Neural cell (in vitro differentiated cells): ENCODE results near the gene CR1. TPM values are rescaled to one million over a fixed set of nuclear protein-coding genes. Genes with fewer than 3 reads are reported as not detected.

Experiments used
- H2AFZ ChIP-seq: fragments of 200-600, 300-800 bp; sonication (generic), shearing (Covaris generic); 2 replicates; pipeline ENCODE4 v1.6.0; 2014; ENCODE audit warnings: low read depth, mild to moderate bottlenecking, antibody characterized with exemption, low read length, moderate library complexity
- H3F3A ChIP-seq: fragments of 200-600 bp; shearing (Covaris generic); 2 replicates; pipeline ENCODE4 v1.6.1; 2016; ENCODE audit warnings: mild to moderate bottlenecking, moderate library complexity, mixed read lengths, antibody characterized with exemption, low read length; ENCODE audit not compliant: insufficient read depth, poor library complexity, severe bottlenecking
- H3K27ac ChIP-seq: fragments of 200-600, 300-800 bp; sonication (generic), shearing (Covaris generic); 2 replicates; pipeline ENCODE4 v1.5.1; 2014; ENCODE audit warnings: mild to moderate bottlenecking, low read length, moderate library complexity
- H3K27me3 ChIP-seq: fragments of 300-800, 200-600 bp; sonication (generic), shearing (Covaris generic); 2 replicates; pipeline ENCODE4 v1.6.0; 2014; ENCODE audit warnings: mild to moderate bottlenecking, low read depth, low read length, moderate library complexity; ENCODE audit not compliant: insufficient read depth
- H3K36me3 ChIP-seq: fragments of 300-800, 200-600 bp; sonication (generic), shearing (Covaris generic); 2 replicates; pipeline ENCODE4 v1.5.1; 2014; ENCODE audit warnings: mild to moderate bottlenecking, antibody characterized with exemption, low read length, moderate library complexity; ENCODE audit not compliant: insufficient read depth
- H3K4me2 ChIP-seq: fragments of 300-800, 200-600 bp; sonication (generic), shearing (Covaris generic); 2 replicates; pipeline ENCODE4 v1.6.0; 2014; ENCODE audit warnings: mild to moderate bottlenecking, low read length
- H3K4me3 ChIP-seq: fragments of 300-800, 200-600 bp; sonication (generic), shearing (Covaris generic); 2 replicates; pipeline ENCODE4 v1.5.1; 2014; ENCODE audit warnings: mild to moderate bottlenecking, low read length, moderate library complexity
- H3K79me2 ChIP-seq: fragments of 200-600 bp; shearing (Covaris generic); replicated peaks from 2 replicates; pipeline ENCODE4 v1.6.0; 2014; ENCODE audit warnings: mild to moderate bottlenecking, low read length, moderate library complexity; ENCODE audit not compliant: insufficient read depth
- H3K9ac ChIP-seq: fragments of 300-800, 200-600 bp; sonication (generic), shearing (Covaris generic); 2 replicates; pipeline ENCODE4 v1.6.1; 2016; ENCODE audit warnings: mild to moderate bottlenecking, low read length, mixed read lengths
- H3K9me2 ChIP-seq: fragments of 200-600 bp; shearing (Covaris generic); 2 replicates; pipeline ENCODE4 v1.6.1; 2016; ENCODE audit warnings: mild to moderate bottlenecking, low read length, mixed read lengths; ENCODE audit not compliant: insufficient read depth
- H3K9me3 ChIP-seq: fragments of 200-600, 300-800 bp; sonication (generic), shearing (Covaris generic); 2 replicates; pipeline ENCODE4 v1.6.1; 2016; ENCODE audit warnings: mild to moderate bottlenecking, mixed run types, low read length, moderate library complexity, mixed read lengths
- H4K20me1 ChIP-seq: fragments of 200-600 bp; shearing (Covaris generic); 2 replicates; pipeline ENCODE4 v1.6.1; 2016; ENCODE audit warnings: mild to moderate bottlenecking, mixed run types; ENCODE audit not compliant: insufficient read depth
- CTCF ChIP-seq: fragments of 450-650 bp; IDR thresholded peaks from 2 replicates; pipeline ENCODE4 v1.5.1; 2014; ENCODE audit warnings: antibody characterized with exemption, mild to moderate bottlenecking, moderate library complexity; ENCODE audit not compliant: poor library complexity, severe bottlenecking
- EP300 ChIP-seq: fragments of 450-650 bp; conservative IDR thresholded peaks from 2 replicates; pipeline ENCODE4 v1.6.1; 2014; ENCODE audit warnings: antibody characterized with exemption, mild to moderate bottlenecking, moderate library complexity; ENCODE audit not compliant: poor library complexity, severe bottlenecking
- EZH2 ChIP-seq: fragments of 200-600, 300-800 bp; shearing (Covaris generic), sonication (generic); IDR thresholded peaks from 2 replicates; pipeline ENCODE4 v1.6.1; 2014; ENCODE audit warnings: antibody characterized with exemption, low read length, borderline replicate concordance, mild to moderate bottlenecking; ENCODE audit not compliant: insufficient read depth, poor library complexity, severe bottlenecking
- MXI1 ChIP-seq: fragments of 450-650 bp; conservative IDR thresholded peaks from 2 replicates; pipeline ENCODE4 v1.6.1; 2014; ENCODE audit warnings: antibody characterized with exemption, mild to moderate bottlenecking; ENCODE audit not compliant: poor library complexity, severe bottlenecking
- POLR2AphosphoS5 ChIP-seq: IDR thresholded peaks from 2 replicates; pipeline ENCODE4 v1.6.1; 2012
- RAD21 ChIP-seq: fragments of 450-650 bp; conservative IDR thresholded peaks from 2 replicates; pipeline ENCODE4 v1.6.1; 2014; ENCODE audit warnings: antibody characterized with exemption, mild to moderate bottlenecking, moderate library complexity
- REST ChIP-seq: IDR thresholded peaks from 2 replicates; pipeline ENCODE4 v1.6.1; 2012; ENCODE audit warnings: borderline replicate concordance
- SMC3 ChIP-seq: fragments of 450-650 bp; conservative IDR thresholded peaks from 2 replicates; pipeline ENCODE4 v1.6.1; 2014; ENCODE audit warnings: antibody characterized with exemption, mild to moderate bottlenecking, moderate library complexity; ENCODE audit not compliant: poor library complexity
- TAF1 ChIP-seq: IDR thresholded peaks from 2 replicates; pipeline ENCODE4 v1.6.1; 2012; ENCODE audit warnings: low read depth
- polyA plus RNA-seq: library from polyadenylated mRNA; depleted of rRNA; stranded (reverse); fragments of >200 nt; gene quantifications from 2 replicates; pipeline ENCODE4 v1.2.3, GENCODE V29; 2014

The CR1 gene
- polyA plus RNA-seq, 1 donor from 2014 or later = not detected

GRCh38 chr1:207470927-207471326, 25.0 kb upstream of the CR1 start:
- no peak overlapping the region for H3K4me2 ChIP-seq
- no peak overlapping the region for H3K27ac ChIP-seq
- no peaks in the 10 kb centered on the region for H4K20me1 ChIP-seq
- no peak for TF ChIP-seq CTCF
- no peak for TF ChIP-seq POLR2AphosphoS5
- no peak for TF ChIP-seq MXI1
- TF ChIP-seq EZH2 = no peak
- TF ChIP-seq TAF1 = no peak
- TF ChIP-seq SMC3 = no peak
- no peak for TF ChIP-seq EP300
- no peak for TF ChIP-seq RAD21
- no peak for TF ChIP-seq REST
- no peaks in the 10 kb centered on the region for H3K27me3 ChIP-seq
- no peaks in the 10 kb centered on the region for H3K9me2 ChIP-seq
- H3F3A ChIP-seq = no peaks in the 10 kb centered on the region
- H3K4me3 ChIP-seq = no peak overlapping the region
- no peaks in the 10 kb centered on the region for H3K9me3 ChIP-seq
- H2AFZ ChIP-seq = no peak overlapping the region
- H3K36me3 ChIP-seq = no peaks in the 10 kb centered on the region
- no peak overlapping the region for H3K9ac ChIP-seq
- no peaks in the 10 kb centered on the region for H3K79me2 ChIP-seq

- Histone ChIP-seq H2AFZ (no peak overlapping the region), H3K4me3 (no peak overlapping the region), H3K27me3 (no peaks in the 10 kb centered on the region), H4K20me1 (no peaks in the 10 kb centered on the region), H3K9me2 (no peaks in the 10 kb centered on the region), H3K27ac (no peak overlapping the region), H3K79me2 (no peaks in the 10 kb centered on the region), H3F3A (no peaks in the 10 kb centered on the region), H3K9ac (no peak overlapping the region), H3K36me3 (no peaks in the 10 kb centered on the region), H3K9me3 (no peaks in the 10 kb centered on the region), H3K4me2 (no peak overlapping the region)
- TF ChIP-seq SMC3 (no peak), EZH2 (no peak), MXI1 (no peak), EP300 (no peak), TAF1 (no peak), CTCF (no peak), REST (no peak), RAD21 (no peak), POLR2AphosphoS5 (no peak)
Measured at GRCh38 chr1:207474210-207474609, 21.7 kb upstream of the CR1 start.
